Fibroblast of lung (primary cell): ENCODE data around the gene PDE9A. TPM values are rescaled to one million over a fixed set of nuclear protein-coding genes. Genes with fewer than 3 reads are reported as not detected.

Experiments
- DNase-seq, 2 donors: peaks; one replicate each; pipeline versions ENCODE4 v3.0.0 to v3.0.0-alpha.2; 2010; ENCODE audit warnings: low read depth in 2 of 2
- H2AFZ ChIP-seq: 2 replicates; pipeline ENCODE4 v1.5.1; 2012; ENCODE audit warnings: low read length, control low read depth, inconsistent platforms
- H3K27ac ChIP-seq: 2 replicates; pipeline ENCODE4 v1.5.1; 2011; ENCODE audit warnings: low read length, control low read depth; ENCODE audit not compliant: insufficient read depth
- H3K27me3 ChIP-seq: 2 replicates; pipeline ENCODE4 v1.5.1; 2011; ENCODE audit warnings: mild to moderate bottlenecking, low read length; ENCODE audit not compliant: control insufficient read depth, insufficient read depth
- H3K36me3 ChIP-seq: 2 replicates; pipeline ENCODE4 v1.5.1; 2011; ENCODE audit warnings: low read length; ENCODE audit not compliant: control insufficient read depth, insufficient read depth
- H3K4me1 ChIP-seq: 2 replicates; pipeline ENCODE4 v1.5.1; 2011; ENCODE audit warnings: low read length; ENCODE audit not compliant: control insufficient read depth, insufficient read depth; ENCODE audit errors: extremely low read depth
- H3K4me2 ChIP-seq: 2 replicates; pipeline ENCODE4 v1.5.1; 2011; ENCODE audit warnings: low read length, control low read depth; ENCODE audit not compliant: insufficient read depth; ENCODE audit errors: extremely low read depth
- H3K4me3 ChIP-seq, 4 experiments: fragments of 200-600 bp in 1 of 4; sonication (generic) in 1 of 4; replicated peaks in 1 of 4; 2 replicates each; pipeline ENCODE4 v1.5.1; 2011 to 2016; ENCODE audit warnings: low read length in 4 of 4, low read depth in 3 of 4, mild to moderate bottlenecking in 3 of 4, control low read depth in 2 of 4, inconsistent platforms in 1 of 4, mixed read lengths in 1 of 4; ENCODE audit not compliant: insufficient read depth in 1 of 4; ENCODE audit errors: control extremely low read depth in 1 of 4
- H3K79me2 ChIP-seq: 2 replicates; pipeline ENCODE4 v1.5.1; 2012; ENCODE audit warnings: mild to moderate bottlenecking, low read length, inconsistent platforms; ENCODE audit not compliant: control insufficient read depth, insufficient read depth
- H3K9ac ChIP-seq: 2 replicates; pipeline ENCODE4 v1.5.1; 2011; ENCODE audit warnings: mild to moderate bottlenecking, low read length, control low read depth; ENCODE audit not compliant: insufficient read depth
- H3K9me3 ChIP-seq: 2 replicates; pipeline ENCODE4 v1.5.1; 2012; ENCODE audit warnings: low read depth, low read length; ENCODE audit not compliant: control insufficient read depth, insufficient read depth
- H4K20me1 ChIP-seq: 2 replicates; pipeline ENCODE4 v1.5.1; 2011; ENCODE audit warnings: low read length; ENCODE audit not compliant: control insufficient read depth, insufficient read depth; ENCODE audit errors: extremely low read depth
- EZH2 ChIP-seq: IDR thresholded peaks from 2 replicates; pipeline ENCODE4 v1.5.1; 2012; ENCODE audit warnings: low read length, control low read depth, mild to moderate bottlenecking; ENCODE audit errors: missing control alignments
- polyA plus RNA-seq, 2 donors: library from polyadenylated mRNA; depleted of rRNA in 1 of 2; stranded (reverse) in 1 of 2; unstranded in 1 of 2; fragments of >200 nt; gene quantifications; 2 replicates each; pipeline ENCODE4 v1.2.1, GENCODE V29; 2011 to 2012; ENCODE audit warnings: missing spikeins in 1 of 2
- total RNA-seq: library from RNA; depleted of rRNA; stranded (reverse); fragments of >200 nt; gene quantifications from 2 replicates; pipeline ENCODE4 v1.2.1, GENCODE V29; 2014
- TF ChIP-seq, protein P1 (sequence below), 2 donors: IDR thresholded peaks in 1 of 2; conservative IDR thresholded peaks in 1 of 2; 1 replicate in 1 of 2; 2 replicates in 1 of 2; pipeline ENCODE4 v1.5.1; 2011 to 2012; ENCODE audit warnings: low read length in 2 of 2, control low read depth in 1 of 2, inconsistent platforms in 1 of 2, low read depth in 1 of 2, mild to moderate bottlenecking in 1 of 2

The PDE9A gene
- total and polyA plus RNA-seq, 2 donors (not counting 1 experiment from before 2014, with no cell fraction given): 1.8 to 4.4 TPM

DNA sequence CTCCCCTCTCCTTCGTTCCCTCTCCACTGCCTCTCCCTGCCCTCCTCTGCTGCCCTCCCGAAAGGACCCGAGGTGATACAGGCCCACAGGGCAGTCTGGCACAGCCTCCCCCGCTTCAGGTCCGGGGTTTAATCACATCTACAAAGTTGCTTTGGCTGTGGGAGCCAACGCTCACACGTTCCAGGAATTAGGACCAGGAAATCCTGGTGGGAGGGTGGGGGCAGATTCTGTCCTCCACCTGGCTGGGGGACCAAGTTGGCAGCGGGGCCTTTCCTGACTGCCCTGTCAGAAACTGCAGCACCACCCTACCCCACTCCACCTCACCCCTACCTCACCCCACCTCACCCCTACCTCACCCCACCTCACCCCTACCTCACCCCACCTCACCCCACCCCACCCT is 130.9 kb downstream of the PDE9A start:
- peaks cover 17% of the 10 kb centered on the region for H3K27me3 ChIP-seq
- no peak overlapping the region for H3K4me2 ChIP-seq
- no peaks in the 10 kb centered on the region for H3K9me3 ChIP-seq
- no peak overlapping the region for H3K9ac ChIP-seq
- DNase-seq: no peak
- TF ChIP-seq EZH2: no peak
- TF ChIP-seq, protein P1, sequence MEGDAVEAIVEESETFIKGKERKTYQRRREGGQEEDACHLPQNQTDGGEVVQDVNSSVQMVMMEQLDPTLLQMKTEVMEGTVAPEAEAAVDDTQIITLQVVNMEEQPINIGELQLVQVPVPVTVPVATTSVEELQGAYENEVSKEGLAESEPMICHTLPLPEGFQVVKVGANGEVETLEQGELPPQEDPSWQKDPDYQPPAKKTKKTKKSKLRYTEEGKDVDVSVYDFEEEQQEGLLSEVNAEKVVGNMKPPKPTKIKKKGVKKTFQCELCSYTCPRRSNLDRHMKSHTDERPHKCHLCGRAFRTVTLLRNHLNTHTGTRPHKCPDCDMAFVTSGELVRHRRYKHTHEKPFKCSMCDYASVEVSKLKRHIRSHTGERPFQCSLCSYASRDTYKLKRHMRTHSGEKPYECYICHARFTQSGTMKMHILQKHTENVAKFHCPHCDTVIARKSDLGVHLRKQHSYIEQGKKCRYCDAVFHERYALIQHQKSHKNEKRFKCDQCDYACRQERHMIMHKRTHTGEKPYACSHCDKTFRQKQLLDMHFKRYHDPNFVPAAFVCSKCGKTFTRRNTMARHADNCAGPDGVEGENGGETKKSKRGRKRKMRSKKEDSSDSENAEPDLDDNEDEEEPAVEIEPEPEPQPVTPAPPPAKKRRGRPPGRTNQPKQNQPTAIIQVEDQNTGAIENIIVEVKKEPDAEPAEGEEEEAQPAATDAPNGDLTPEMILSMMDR (conservative IDR thresholded peaks at IDR 0.05 in 1 of 2, IDR thresholded peaks at IDR 0.05 in 1 of 2; ENCODE audit: low read depth in 1 of 2, low read length in 2 of 2): no peak
- no peak overlapping the region for H3K4me3 ChIP-seq
- no peaks in the 10 kb centered on the region for H4K20me1 ChIP-seq
- H3K79me2 ChIP-seq: no peaks in the 10 kb centered on the region
- no peaks in the 10 kb centered on the region for H3K4me1 ChIP-seq
- no peak overlapping the region for H2AFZ ChIP-seq
- H3K36me3 ChIP-seq: no peaks in the 10 kb centered on the region
- H3K27ac ChIP-seq: no peak overlapping the region

DNA sequence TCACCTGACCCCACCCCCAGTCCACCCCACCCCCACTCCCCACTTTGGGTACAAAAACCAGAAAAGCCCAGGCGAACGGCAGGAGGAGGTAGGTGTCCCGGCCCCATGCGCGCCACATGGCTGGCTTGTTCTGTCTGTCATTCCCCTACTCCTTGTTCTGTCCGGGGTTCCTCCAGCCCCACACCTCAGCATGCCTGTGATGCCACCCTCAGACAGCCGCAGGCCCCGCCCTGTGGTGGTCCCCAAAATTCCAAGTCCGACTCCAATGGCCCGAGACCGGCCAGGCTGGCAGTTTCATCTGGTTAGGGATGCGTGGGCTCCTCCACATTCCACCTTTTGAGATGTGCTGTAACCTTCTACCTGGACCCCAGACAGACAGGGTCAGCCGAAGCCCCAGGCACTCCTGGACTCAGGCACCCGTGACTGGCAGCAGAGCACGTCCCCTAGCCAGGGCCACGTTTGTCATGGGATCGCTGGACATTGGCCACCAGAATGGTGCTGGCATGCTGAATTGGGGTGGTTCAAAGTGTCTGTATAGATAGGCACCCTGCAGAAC is 131.6 kb downstream of the PDE9A start:
- Histone ChIP-seq H4K20me1 (no peaks in the 10 kb centered on the region), H3K79me2 (no peaks in the 10 kb centered on the region), H3K4me2 (no peak overlapping the region), H3K27ac (no peak overlapping the region), H3K9me3 (no peaks in the 10 kb centered on the region), H3K27me3 (peaks cover 17% of the 10 kb centered on the region), H3K4me1 (no peaks in the 10 kb centered on the region), H3K9ac (no peak overlapping the region), H2AFZ (no peak overlapping the region), H3K4me3 (no peak overlapping the region), H3K36me3 (no peaks in the 10 kb centered on the region)
- TF ChIP-seq, protein P1 (conservative IDR thresholded peaks at IDR 0.05 in 1 of 2, IDR thresholded peaks at IDR 0.05 in 1 of 2; ENCODE audit: low read depth in 1 of 2, low read length in 2 of 2): no peak
- no peak for TF ChIP-seq EZH2
- no peak for DNase-seq

DNA sequence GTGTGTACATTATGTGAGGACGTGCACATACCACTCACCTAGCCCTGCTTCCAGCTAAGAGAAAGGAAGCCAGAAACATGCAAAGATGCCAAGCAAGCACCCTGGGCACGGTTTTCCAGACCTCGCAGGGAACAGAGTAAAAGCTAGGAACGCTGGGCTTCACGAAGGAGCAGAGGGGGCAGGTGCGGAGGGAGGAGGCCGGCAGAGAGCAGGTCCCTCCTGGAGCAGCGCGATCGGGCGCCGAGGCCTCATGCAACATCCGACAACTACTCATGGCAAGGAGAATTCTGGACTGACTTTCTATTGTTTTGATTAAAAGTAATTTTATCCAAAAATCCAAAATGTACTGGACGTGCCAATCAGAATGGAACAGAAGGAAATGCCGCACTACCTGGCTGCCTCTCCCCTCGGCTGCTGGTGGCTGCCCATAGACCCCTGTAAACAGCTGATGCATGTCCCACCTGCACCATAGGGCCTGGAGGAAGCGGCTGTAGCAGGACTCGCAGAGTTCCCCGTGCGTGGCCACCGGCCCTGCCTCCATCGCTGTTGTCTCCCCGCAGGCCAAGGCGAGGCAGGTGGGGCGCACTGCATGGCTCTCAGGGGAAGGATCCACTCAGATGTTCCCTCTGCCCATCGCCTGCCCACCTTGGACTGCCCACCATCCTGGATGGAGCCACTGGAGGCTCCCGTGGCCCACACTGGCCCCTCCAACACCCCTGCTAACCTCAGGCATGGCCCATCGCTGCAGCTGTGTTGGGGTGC is 132.4 kb downstream of the PDE9A start:
- H4K20me1 ChIP-seq: no peaks in the 10 kb centered on the region
- H3K27ac ChIP-seq: no peak overlapping the region
- no peak for DNase-seq

More for the DNA sequence above, 132.4 kb downstream of the PDE9A start:
- Histone ChIP-seq H3K4me3 (no peak overlapping the region), H3K79me2 (no peaks in the 10 kb centered on the region), H3K4me1 (no peaks in the 10 kb centered on the region), H3K36me3 (no peaks in the 10 kb centered on the region), H3K4me2 (no peak overlapping the region), H3K9ac (no peak overlapping the region), H3K9me3 (no peaks in the 10 kb centered on the region), H2AFZ (no peak overlapping the region), H3K27me3 (peaks cover 13% of the 10 kb centered on the region)
- TF ChIP-seq, protein P1 (conservative IDR thresholded peaks at IDR 0.05 in 1 of 2, IDR thresholded peaks at IDR 0.05 in 1 of 2; ENCODE audit: low read depth in 1 of 2, low read length in 2 of 2): no peak
- TF ChIP-seq EZH2: no peak
